MM.1S (cell line): Measurements from ENCODE around the gene TFDP1.

Experiments used
- EZH2 ChIP-seq: fragments of 300-600 bp; sonication (generic); optimal IDR thresholded peaks from 2 replicates; pipeline ENCODE3; 2017; ENCODE audit warnings: low read depth, mild to moderate bottlenecking, antibody characterized with exemption, low read length, mixed read lengths
- TF ChIP-seq, protein P1 (sequence below): fragments of 300-600 bp; sonication (generic); IDR thresholded peaks from 2 replicates; pipeline ENCODE4 v1.5.1; 2016; ENCODE audit warnings: antibody characterized with exemption, low read length, mixed read lengths

DNA sequence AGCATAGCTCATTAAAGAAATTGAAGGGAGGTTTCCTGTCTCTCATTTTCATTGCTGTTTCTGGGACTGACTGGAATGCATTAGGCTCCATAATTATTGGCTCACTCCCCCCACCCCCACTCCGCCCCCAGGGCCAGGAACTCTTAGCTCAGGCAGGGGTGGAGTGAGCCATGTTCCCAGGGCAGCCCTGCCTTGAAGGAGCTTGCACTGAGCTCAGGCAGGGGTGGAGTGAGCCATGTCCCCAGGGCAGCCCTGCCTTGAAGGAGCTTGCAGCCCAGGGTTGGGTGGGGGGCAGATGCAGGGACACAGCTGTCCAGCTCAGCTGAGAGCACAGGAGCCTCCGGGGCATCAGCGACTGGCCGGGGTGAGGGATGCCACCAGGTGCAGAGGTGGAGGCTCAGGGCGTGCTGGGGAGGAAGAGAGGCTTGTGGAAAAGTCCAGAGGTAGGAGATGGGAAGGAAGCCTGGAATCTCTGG is 39.1 kb upstream of the TFDP1 start:
- TF ChIP-seq, protein P1, sequence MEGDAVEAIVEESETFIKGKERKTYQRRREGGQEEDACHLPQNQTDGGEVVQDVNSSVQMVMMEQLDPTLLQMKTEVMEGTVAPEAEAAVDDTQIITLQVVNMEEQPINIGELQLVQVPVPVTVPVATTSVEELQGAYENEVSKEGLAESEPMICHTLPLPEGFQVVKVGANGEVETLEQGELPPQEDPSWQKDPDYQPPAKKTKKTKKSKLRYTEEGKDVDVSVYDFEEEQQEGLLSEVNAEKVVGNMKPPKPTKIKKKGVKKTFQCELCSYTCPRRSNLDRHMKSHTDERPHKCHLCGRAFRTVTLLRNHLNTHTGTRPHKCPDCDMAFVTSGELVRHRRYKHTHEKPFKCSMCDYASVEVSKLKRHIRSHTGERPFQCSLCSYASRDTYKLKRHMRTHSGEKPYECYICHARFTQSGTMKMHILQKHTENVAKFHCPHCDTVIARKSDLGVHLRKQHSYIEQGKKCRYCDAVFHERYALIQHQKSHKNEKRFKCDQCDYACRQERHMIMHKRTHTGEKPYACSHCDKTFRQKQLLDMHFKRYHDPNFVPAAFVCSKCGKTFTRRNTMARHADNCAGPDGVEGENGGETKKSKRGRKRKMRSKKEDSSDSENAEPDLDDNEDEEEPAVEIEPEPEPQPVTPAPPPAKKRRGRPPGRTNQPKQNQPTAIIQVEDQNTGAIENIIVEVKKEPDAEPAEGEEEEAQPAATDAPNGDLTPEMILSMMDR: no peak
- TF ChIP-seq EZH2: no peak
